ENCODE data around the gene ZRANB3. TPM values are rescaled to one million over a fixed set of nuclear protein-coding genes. Genes with fewer than 3 reads are reported as not detected.

Gene ZRANB3
- total and polyA plus RNA-seq, 8 donors: 0.91 to 6.1 (median 4.1) TPM

GRCh38 chr2:135337071-135337470, 193.9 kb downstream of the ZRANB3 start:
- ATAC-seq (no peak), FAIRE-seq (no peak), DNase-seq (no peak)
- H3K9me3 ChIP-seq: no peaks in the 10 kb centered on the region
- no peak overlapping the region for H3K4me3 ChIP-seq
- no peak overlapping the region for H3K27ac ChIP-seq
- no peaks in the 10 kb centered on the region for H3K36me3 ChIP-seq
- intact Hi-C loops (cut with DNase I): no loop called here
- 90% methylated on average over 3 of the region's 3 CpGs for WGBS, 2 donors
- H3K27me3 ChIP-seq: no peaks in the 10 kb centered on the region
- no peak for TF ChIP-seq CTCF (IDR thresholded peaks at IDR 0.05)
- no peaks in the 10 kb centered on the region for H3K4me1 ChIP-seq

- ATAC-seq: no peak
- WGBS, 2 donors: 95 to 99% methylated on average over 4 of the region's 4 CpGs
Observed at GRCh38 chr2:135335256-135335655, 195.8 kb downstream of the ZRANB3 start.

GRCh38 chr2:135327146-135327545, 203.9 kb downstream of the ZRANB3 start:
- no peak for TF ChIP-seq CTCF (IDR thresholded peaks at IDR 0.05)
- Histone ChIP-seq H3K27me3 (no peaks in the 10 kb centered on the region), H3K9me3 (no peaks in the 10 kb centered on the region), H3K4me1 (no peaks in the 10 kb centered on the region), H3K4me3 (no peak overlapping the region), H3K27ac (no peak overlapping the region), H3K36me3 (no peaks in the 10 kb centered on the region)
- no peak for ATAC-seq
- intact Hi-C loops (cut with DNase I): no loop called here
- FAIRE-seq: no peak
- WGBS, 2 donors: 56 to 68% methylated on average over 1 of the region's 1 CpG
- no peak for DNase-seq

More at GRCh38 chr2:135335256-135335655, 195.8 kb downstream of the ZRANB3 start:
- intact Hi-C loops (cut with DNase I): no loop called here
- Histone ChIP-seq H3K9me3 (no peaks in the 10 kb centered on the region), H3K36me3 (no peaks in the 10 kb centered on the region), H3K27ac (no peak overlapping the region), H3K4me3 (no peak overlapping the region), H3K27me3 (no peaks in the 10 kb centered on the region), H3K4me1 (no peaks in the 10 kb centered on the region)
- no peak for TF ChIP-seq CTCF (IDR thresholded peaks at IDR 0.05)
- FAIRE-seq (no peak), DNase-seq (no peak)

- Histone ChIP-seq H3K36me3 (no peaks in the 10 kb centered on the region), H3K4me3 (no peak overlapping the region), H3K27ac (no peak overlapping the region), H3K27me3 (no peaks in the 10 kb centered on the region), H3K4me1 (no peaks in the 10 kb centered on the region), H3K9me3 (no peaks in the 10 kb centered on the region)
- FAIRE-seq (no peak), DNase-seq (no peak), ATAC-seq (no peak)
- 91 to 92% methylated on average over 4 of the region's 4 CpGs for WGBS, 2 donors
- intact Hi-C loops (cut with DNase I): no loop called here
- TF ChIP-seq CTCF (IDR thresholded peaks at IDR 0.05): no peak
Observed at GRCh38 chr2:135320465-135321355, 210.3 kb downstream of the ZRANB3 start.

- DNase-seq: no peak
- Histone ChIP-seq H3K27ac (no peak overlapping the region), H3K9me3 (no peaks in the 10 kb centered on the region), H3K27me3 (no peaks in the 10 kb centered on the region), H3K4me3 (no peak overlapping the region), H3K36me3 (no peaks in the 10 kb centered on the region), H3K4me1 (no peaks in the 10 kb centered on the region)
- 90 to 95% methylated on average over 2 of the region's 2 CpGs for WGBS, 2 donors
- no peak for FAIRE-seq
- no peak for TF ChIP-seq CTCF (IDR thresholded peaks at IDR 0.05)
- intact Hi-C loops (cut with DNase I): no loop called here
- ATAC-seq: no peak
Observed at GRCh38 chr2:135318808-135319207, 212.2 kb downstream of the ZRANB3 start.
